ENCODE results near the gene KCNE4. TPM values are rescaled to one million over a fixed set of nuclear protein-coding genes. Genes with fewer than 3 reads are reported as not detected.

KCNE4 gene
- total RNA-seq, 2 donors from 2014 or later, result 1.0 to 4.1 TPM

DNA sequence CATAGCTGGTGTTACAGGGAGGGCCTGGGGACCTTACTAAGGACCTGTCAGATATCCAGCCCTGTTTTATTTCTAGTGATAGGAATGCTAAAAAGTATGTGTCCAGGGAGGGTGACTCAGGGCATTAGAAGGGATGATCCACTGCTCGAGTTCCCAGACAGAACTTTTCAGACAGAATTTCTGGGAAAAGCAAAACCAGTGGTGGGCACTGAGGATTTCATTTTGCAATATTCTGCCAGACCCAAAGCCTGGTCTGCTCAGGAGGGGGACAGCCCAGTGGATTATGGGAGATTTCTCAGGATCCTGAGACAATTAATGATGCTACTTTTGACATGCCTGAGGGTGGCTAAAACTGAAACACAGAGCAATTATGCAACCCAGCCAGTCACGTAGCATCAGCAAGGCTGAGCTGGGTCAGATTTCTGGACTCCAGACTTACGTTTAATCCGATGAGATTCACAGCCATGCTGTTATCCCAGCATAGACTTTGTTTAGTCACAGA is 4.7 kb upstream of the KCNE4 start:
- 64% methylated on average over 4 of the region's 4 CpGs for WGBS
- no peaks in the 10 kb centered on the region for H3K9me3 ChIP-seq
- H3K4me3 ChIP-seq, result no peak overlapping the region
- H3K36me3 ChIP-seq, result no peaks in the 10 kb centered on the region
- no peak overlapping the region for H3K27ac ChIP-seq
- no peak for DNase-seq (ENCODE audit: low spot score)
- no peaks in the 10 kb centered on the region for H3K27me3 ChIP-seq (replicated peaks; ENCODE audit: insufficient read depth)
- TF ChIP-seq POLR2AphosphoS5 (IDR thresholded peaks at IDR 0.05), result no peak
- TF ChIP-seq, protein P1, sequence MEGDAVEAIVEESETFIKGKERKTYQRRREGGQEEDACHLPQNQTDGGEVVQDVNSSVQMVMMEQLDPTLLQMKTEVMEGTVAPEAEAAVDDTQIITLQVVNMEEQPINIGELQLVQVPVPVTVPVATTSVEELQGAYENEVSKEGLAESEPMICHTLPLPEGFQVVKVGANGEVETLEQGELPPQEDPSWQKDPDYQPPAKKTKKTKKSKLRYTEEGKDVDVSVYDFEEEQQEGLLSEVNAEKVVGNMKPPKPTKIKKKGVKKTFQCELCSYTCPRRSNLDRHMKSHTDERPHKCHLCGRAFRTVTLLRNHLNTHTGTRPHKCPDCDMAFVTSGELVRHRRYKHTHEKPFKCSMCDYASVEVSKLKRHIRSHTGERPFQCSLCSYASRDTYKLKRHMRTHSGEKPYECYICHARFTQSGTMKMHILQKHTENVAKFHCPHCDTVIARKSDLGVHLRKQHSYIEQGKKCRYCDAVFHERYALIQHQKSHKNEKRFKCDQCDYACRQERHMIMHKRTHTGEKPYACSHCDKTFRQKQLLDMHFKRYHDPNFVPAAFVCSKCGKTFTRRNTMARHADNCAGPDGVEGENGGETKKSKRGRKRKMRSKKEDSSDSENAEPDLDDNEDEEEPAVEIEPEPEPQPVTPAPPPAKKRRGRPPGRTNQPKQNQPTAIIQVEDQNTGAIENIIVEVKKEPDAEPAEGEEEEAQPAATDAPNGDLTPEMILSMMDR (IDR thresholded peaks at IDR 0.05), result no peak
- H3K4me1 ChIP-seq (replicated peaks), result no peaks in the 10 kb centered on the region
- intact Hi-C loops (cut with DNase I), result no loop called here

DNA sequence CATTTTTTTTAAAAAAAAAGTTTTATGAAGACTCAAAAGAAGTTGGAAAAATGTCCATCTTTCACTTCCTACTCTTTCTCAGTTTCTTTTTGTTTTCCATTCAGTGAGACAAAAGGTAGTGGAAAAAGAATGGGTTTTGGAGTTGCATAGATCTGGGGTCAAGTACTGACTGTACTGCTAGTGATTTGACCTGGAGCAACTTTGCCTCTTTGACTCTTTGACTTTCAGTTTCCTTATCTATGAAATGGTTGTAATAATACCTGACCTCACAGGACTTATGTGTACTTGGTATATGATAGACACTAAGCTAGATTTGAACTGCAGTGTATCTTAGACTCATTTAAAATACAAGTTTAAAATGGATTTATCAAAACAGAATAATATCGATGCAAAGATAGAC is 3.5 kb upstream of the KCNE4 start:
- 92% methylated on average over 1 of the region's 1 CpG for WGBS
- H3K4me3 ChIP-seq, result no peak overlapping the region
- TF ChIP-seq POLR2A (IDR thresholded peaks at IDR 0.05), result no peak
- no peak for TF ChIP-seq POLR2AphosphoS5 (IDR thresholded peaks at IDR 0.05)
- TF ChIP-seq, protein P1 (IDR thresholded peaks at IDR 0.05), result no peak
- H3K9me3 ChIP-seq, result no peaks in the 10 kb centered on the region
- intact Hi-C loops (cut with DNase I), result no loop called here
- H3K27ac ChIP-seq, result no peak overlapping the region
- H3K36me3 ChIP-seq, result no peaks in the 10 kb centered on the region
- H3K4me1 ChIP-seq (replicated peaks), result no peaks in the 10 kb centered on the region
- no peak for DNase-seq (ENCODE audit: low spot score)
- H3K27me3 ChIP-seq (replicated peaks; ENCODE audit: insufficient read depth), result no peaks in the 10 kb centered on the region

DNA sequence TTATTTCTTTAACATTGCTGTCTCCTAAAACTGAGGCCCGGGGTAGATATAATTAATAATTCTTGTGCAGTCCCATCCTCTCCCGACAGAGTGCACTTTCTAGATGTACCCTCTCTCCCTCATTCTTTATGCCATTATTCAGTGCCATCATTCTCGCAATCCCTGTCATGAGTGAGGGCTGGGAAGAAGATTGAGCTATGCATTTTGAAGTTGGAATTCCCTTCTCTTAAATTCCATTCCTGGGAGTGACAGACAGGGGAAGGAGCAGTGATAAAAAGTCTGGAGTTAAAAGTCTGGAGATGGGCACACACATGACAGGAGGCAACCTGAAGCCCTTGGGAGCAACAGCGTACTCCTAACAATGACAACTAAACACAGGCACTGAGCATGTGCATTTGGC is 2.6 kb upstream of the KCNE4 start:
- WGBS, result 94% methylated on average over 4 of the region's 4 CpGs

DNA sequence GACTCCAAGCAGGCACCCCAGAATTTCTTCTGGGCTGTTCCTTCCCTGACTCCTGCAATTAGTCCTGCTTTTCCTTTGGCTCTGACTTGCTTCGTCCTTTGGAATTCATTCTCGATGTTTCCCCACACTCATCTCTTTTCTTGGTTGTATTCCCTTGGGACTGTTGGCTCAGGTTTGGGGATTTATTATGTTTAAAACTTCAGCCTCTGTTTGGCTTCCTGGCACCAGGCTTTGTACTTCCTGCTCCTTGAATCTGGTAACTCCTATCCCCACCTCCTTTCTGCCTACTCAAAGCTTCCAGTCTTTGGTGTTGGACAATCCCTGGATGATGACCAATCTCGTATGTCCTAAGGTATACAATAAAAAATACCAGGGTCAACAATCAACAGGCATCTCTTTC is 1.8 kb upstream of the KCNE4 start:
- no peak for DNase-seq (ENCODE audit: low spot score)
- H3K27ac ChIP-seq, result no peak overlapping the region
- H3K36me3 ChIP-seq, result no peaks in the 10 kb centered on the region
- no peaks in the 10 kb centered on the region for H3K4me1 ChIP-seq (replicated peaks)
- no peak overlapping the region for H3K4me3 ChIP-seq
- 52% methylated on average over 3 of the region's 3 CpGs for WGBS
- TF ChIP-seq, protein P1 (IDR thresholded peaks at IDR 0.05), result no peak
- TF ChIP-seq POLR2A (IDR thresholded peaks at IDR 0.05), result no peak
- TF ChIP-seq POLR2AphosphoS5 (IDR thresholded peaks at IDR 0.05), result no peak
- intact Hi-C loops (cut with DNase I), result loop anchor here (5.0 kb wide), 3 partner anchors 52 to 182 kb away; no protein-coding TSS in a partner anchor
- H3K9me3 ChIP-seq, result no peaks in the 10 kb centered on the region
- no peaks in the 10 kb centered on the region for H3K27me3 ChIP-seq (replicated peaks; ENCODE audit: insufficient read depth)

More for the DNA sequence above, 2.6 kb upstream of the KCNE4 start:
- Histone ChIP-seq H3K27me3 (replicated peaks; ENCODE audit: insufficient read depth) (no peaks in the 10 kb centered on the region), H3K4me1 (replicated peaks) (no peaks in the 10 kb centered on the region), H3K9me3 (no peaks in the 10 kb centered on the region), H3K36me3 (no peaks in the 10 kb centered on the region), H3K27ac (no peak overlapping the region), H3K4me3 (no peak overlapping the region)
- TF ChIP-seq, protein P1 (IDR thresholded peaks at IDR 0.05), result no peak
- TF ChIP-seq POLR2A (IDR thresholded peaks at IDR 0.05) (no peak), POLR2AphosphoS5 (IDR thresholded peaks at IDR 0.05) (no peak)
- DNase-seq (ENCODE audit: low spot score), result no peak
- intact Hi-C loops (cut with DNase I), result no loop called here

DNA sequence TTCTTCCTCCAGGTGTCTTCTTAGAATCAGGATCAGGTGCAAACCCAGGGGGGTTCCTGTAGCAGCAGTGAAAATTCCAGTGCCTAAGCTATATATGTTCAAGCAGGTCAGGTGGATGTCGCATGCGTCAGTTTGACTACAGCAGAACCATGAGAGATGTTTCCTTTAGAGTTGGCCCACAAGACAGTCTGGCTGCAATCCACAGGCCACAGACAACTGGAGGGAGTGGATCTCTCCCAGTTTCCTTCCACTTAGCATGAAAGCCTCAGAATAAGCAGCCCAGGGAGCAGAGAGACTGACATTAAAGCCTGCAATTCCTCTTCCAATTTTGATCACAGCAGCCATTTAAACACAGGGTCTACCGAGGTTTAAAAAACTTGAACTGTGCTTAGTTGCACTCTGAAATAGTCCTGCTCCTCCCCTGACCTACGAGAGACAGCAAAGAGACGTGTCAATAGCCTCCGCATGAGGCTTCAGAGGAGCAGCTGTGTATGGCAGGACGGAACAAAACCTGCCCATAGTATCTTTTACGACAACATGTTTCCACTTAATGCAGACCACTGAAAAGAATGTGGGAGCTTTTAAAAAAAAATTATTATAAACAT is 988 bp upstream of the KCNE4 start:
- Histone ChIP-seq H3K27me3 (replicated peaks; ENCODE audit: insufficient read depth) (no peaks in the 10 kb centered on the region), H3K36me3 (no peaks in the 10 kb centered on the region), H3K9me3 (no peaks in the 10 kb centered on the region), H3K4me1 (replicated peaks) (no peaks in the 10 kb centered on the region), H3K27ac (no peak overlapping the region), H3K4me3 (peak overlapping the region in 1 of 2 donors; percentile 4)
- no peak for DNase-seq (ENCODE audit: low spot score)
- WGBS, result 48% methylated on average over 8 of the region's 8 CpGs
- TF ChIP-seq POLR2AphosphoS5 (IDR thresholded peaks at IDR 0.05) (no peak), POLR2A (IDR thresholded peaks at IDR 0.05) (no peak)
- TF ChIP-seq, protein P1 (IDR thresholded peaks at IDR 0.05), result no peak
- intact Hi-C loops (cut with DNase I), result loop anchor here (5.0 kb wide), 3 partner anchors 51 to 181 kb away; no protein-coding TSS in a partner anchor

Data from prostate gland (tissue), 2 donors.